Stomach (tissue), 4 donors: ENCODE data around the gene TMEM107.

Source experiments
- CTCF ChIP-seq, 7 experiments: fragments of 450-650 bp in 4 of 7; fragments of 200-600 bp in 3 of 7; sonication (generic) in 3 of 7; IDR thresholded peaks; one replicate each; pipeline ENCODE4 v1.5.1; 2016 to 2019; ENCODE audit warnings: antibody characterized with exemption in 7 of 7, control low read depth in 2 of 7, mild to moderate bottlenecking in 1 of 7
- EP300 ChIP-seq: sonication (generic); formaldehyde crosslinking; IDR thresholded peaks from one replicate; pipeline ENCODE4 v1.6.1; 2017; ENCODE audit warnings: antibody characterized with exemption
- POLR2A ChIP-seq, 4 donors: fragments of 450-650 bp; IDR thresholded peaks; one replicate each; pipeline ENCODE4 v1.6.1; 2016; ENCODE audit warnings: antibody characterized with exemption in 4 of 4, control low read depth in 2 of 4, mild to moderate bottlenecking in 1 of 4, moderate library complexity in 1 of 4

- TF ChIP-seq CTCF (IDR thresholded peaks at IDR 0.05) (no peak), POLR2A (IDR thresholded peaks at IDR 0.05) (no peak), EP300 (no peak)
Observed at GRCh38 chr17:8204761-8205555, 28.8 kb upstream of the TMEM107 start.
